Hippocampal formation (tissue), 2 donors: ENCODE measurements around the gene TCF25.
"Not testable (repeated sequence)": the region's sequence is repeated elsewhere in the genome, so short reads cannot be mapped to it uniquely, and the experiment has no call there.

Source experiments
- DNase-seq, 2 donors: peaks; one replicate each; lab custom pipeline; 2025; lab: John Stamatoyannopoulos, UW

The TCF25 gene

DNA sequence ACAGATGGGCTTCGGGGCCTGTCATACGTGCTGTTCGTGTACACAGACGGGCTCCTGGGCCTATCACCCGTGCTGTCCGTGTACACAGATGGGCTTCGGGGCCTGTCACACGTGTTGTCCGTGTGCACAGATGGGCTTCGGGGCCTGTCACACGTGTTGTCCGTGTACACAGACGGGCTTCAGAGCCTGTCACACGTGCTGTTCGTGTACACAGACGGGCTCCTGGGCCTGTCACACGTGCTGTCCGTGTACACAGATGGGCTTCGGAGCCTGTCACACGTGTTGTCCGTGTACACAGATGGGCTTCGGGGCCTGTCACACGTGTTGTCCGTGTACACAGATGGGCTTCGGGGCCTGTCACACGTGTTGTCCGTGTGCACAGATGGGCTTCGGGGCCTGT is 5.7 kb downstream of the TCF25 start:
- DNase-seq = not testable (repeated sequence)

DNA sequence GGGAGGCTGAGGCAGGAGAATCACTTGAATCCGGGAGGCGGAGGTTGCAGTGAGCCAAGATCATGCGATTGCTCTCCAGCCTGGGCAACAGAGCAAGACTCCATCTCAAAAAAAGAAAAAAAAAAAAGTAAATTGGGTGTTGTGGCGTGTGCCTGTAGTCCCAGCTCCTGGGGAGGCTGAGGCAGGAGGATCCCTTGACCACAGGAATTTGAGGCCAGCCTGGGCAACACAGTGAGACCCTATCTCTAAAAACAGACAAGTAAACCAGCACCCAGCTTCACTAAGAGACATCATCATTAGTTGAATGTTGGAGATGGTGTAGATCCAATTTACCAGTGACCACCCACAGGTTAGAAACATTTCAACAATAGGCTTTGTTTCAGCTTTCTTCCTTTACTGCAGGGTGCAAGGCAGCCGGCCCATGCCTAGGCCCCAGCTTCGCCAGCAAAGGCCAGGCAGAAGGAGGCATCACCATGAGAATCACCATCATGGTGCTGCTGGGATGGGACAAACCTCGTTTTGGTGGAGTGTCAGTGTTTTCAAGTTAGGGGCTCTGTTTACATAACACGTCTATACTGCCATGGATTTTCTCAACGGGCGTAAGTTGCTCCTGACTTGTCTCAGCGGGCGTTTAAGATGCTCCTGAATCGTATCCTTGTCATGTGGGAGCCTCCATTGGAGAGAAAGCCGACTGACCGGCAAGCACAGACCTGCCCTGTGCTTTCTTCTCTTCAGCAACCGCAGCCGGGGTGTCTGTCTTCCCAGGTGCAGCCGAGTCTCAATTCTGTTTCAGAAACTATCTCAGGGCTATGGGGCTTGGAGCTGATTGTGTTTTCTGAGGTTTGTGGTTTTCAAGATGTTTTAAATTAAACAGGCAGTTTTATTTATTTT is 7.3 kb downstream of the TCF25 start:
- no peak for DNase-seq

- DNase-seq = no peak
Measured at GRCh38 chr16:89881368-89881730, 8.0 kb downstream of the TCF25 start.

GRCh38 chr16:89883346-89884040 is 10.1 kb downstream of the TCF25 start:
- DNase-seq = no peak

GRCh38 chr16:89884041-89884421 is 10.6 kb downstream of the TCF25 start:
- no peak for DNase-seq

DNA sequence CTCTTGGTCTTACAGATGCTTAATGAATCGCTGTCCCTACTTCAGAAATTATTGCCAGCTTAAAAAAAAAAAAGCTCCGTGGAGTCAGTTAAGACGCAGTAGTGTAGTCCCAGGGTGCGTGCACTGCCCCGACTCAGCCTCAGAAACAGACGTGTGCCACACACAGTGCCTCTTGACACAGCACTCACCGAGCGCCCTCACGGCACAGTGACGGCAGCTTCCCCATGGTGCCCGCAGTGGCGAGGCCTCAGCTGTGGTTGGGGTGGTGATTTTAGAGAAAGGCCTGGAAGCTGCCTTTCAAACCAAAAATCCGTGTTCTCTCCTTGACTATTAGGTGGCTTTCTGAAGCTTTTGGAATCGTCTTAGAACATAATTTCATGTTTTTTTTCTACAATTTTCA is 13.9 kb downstream of the TCF25 start:
- DNase-seq = no peak

- DNase-seq = no peak
Measured at GRCh38 chr16:89890200-89890599, 16.8 kb downstream of the TCF25 start.

- DNase-seq = no peak
Measured at GRCh38 chr16:89890886-89891657, 17.7 kb downstream of the TCF25 start.

GRCh38 chr16:89892055-89892630 is 18.8 kb downstream of the TCF25 start:
- no peak for DNase-seq

DNA sequence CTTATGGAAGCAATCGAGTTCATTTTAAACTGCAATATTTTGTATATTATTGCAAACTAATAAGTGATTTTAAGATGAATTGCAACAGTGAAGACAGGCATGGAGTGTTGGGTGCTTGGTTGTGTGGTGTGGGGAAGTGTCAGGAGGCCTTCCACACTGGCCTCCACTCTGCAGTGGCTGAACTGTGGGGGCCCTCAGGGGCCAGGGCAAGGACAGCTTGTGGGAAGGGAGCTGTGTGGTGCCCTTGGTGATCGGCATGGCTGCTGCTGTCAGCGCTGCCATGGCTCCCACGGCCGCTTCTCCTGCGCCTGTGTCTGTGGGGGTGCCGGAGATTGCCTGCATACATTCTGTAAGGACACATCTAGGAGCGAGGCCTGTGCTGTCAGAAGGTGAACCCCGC is 19.2 kb downstream of the TCF25 start:
- no peak for DNase-seq

- no peak for DNase-seq
Measured at GRCh38 chr16:89893642-89894548, 20.5 kb downstream of the TCF25 start.

- DNase-seq = no peak
Measured at GRCh38 chr16:89895482-89896250, 22.3 kb downstream of the TCF25 start.

GRCh38 chr16:89897204-89897603 is 23.8 kb downstream of the TCF25 start:
- no peak for DNase-seq

DNA sequence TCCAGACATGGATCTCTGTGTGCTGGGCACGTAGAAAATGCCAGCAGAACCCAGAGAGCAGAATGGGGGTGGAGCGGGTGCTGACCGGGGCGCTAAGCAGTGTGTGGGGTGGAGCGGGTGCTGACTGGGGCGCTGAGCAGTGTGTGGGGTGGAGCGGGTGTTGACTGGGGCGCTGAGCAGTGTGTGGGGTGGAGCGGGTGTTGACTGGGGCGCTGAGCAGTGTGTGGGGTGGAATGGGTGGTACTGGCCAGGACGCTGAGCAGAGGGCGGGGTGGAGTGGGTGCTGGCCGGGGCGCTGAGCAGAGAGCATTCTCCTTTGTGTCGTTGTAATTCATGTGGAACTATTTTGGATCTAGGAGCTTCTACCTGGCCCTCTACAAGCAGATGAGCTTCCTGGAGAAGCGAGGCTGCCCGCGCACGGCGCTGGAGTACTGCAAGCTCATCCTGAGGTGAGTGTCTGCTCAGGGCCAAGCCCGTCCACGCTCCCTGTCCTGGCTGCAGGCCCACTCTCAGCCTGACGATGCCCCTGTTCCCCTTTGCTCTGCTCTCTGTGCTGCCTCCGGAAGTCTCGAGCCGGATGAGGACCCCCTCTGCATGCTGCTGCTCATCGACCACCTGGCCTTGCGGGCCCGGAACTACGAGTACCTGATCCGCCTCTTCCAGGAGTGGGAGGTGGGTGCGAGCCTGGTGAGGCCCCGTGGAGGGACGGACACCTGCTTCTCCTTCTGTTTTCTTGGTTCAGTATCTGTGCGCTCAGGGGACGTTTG is 25.0 kb downstream of the TCF25 start:
- no peak for DNase-seq

DNA sequence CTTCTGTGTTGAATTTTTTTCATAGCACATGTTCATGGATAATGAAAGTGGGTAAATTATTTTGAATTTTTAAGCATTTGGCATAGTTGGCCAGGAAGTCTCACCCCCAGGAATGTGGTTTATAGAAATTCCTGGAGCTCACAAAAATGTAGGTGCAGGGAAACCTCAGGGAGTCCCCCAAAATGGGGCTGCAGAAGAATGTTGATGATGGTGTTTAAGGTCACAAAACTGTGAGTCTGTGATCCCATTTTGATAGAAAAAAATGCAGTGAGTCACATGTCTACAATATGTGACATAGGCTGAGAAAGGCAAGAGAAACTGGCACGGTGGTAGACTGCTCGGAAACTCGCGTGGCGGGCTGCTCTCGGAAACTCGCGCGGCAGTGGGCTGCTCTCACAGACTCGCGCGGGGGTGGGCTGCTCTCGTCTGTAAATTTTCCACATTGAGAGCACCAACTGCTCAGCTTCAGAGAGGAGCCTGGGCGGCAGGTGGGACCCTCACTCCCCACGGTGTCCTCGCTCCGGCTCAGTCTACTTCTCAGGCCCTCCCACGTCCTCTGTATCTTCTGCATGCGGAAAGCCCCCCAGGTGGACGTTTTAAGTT is 26.6 kb downstream of the TCF25 start:
- DNase-seq = no peak

GRCh38 chr16:89900885-89901284 is 27.5 kb downstream of the TCF25 start:
- no peak for DNase-seq

- no peak for DNase-seq
Measured at GRCh38 chr16:89902980-89903379, 29.6 kb downstream of the TCF25 start.

DNA sequence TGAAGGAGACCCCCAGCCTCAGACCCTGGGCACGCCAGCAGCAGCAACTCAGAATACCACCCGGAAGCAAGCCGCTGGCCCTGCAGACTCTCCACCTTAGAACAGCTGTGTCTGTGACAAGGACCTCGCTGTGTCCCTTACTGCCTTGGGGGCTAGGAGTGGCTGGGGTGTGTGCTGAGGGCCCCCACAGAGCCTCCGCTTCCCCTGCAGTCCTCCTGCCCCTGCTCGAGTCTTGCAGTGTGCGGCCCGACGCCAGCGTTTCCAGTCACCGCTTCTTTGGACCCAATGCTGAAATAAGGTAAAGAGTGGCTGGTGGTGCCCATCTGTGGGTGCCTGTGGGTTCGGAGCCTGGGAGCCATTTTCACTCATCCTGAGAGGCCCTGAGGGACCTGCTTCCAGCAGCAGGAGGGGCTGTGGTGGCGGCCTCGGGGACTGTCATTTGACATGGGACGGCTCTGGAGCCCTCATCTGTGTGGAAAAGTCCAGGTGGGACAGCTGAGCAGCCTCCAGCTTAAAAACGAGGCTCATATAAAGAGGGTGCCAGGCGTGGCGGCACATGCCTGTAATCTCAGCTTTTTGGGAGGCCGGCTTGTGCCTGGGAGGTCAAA is 30.6 kb downstream of the TCF25 start:
- DNase-seq = no peak
